Measurements from ENCODE around the gene SPAG9. TPM values are rescaled to one million over a fixed set of nuclear protein-coding genes. Genes with fewer than 3 reads are reported as not detected.
A peak's percentile ranks its signal among the peaks of the same experiment; 100 is the strongest.

The SPAG9 gene
- total RNA-seq, 1 donor from 2014 or later: 72.9 TPM

DNA sequence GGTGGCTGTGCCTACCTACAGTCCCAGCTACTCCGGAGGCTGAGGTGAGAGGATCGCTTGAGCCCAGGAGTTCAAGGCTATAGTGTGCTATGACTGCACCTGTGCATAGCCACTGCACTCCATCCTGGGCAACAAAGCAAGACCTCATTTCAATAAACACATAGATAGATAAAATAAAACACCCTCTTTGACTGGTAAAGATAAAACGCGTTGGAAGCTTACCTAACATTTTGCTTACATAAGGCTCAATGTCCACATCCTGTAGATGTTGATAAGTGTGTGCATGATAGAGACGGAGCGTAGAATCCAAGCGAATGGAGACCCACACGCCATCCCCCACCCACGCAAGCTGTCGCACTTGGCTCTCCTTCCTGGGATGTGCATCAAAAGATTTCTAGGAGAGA, 141.1 kb downstream of the SPAG9 start:
- H3K9me3 Mint-ChIP-seq: no peaks in the 10 kb centered on the region
- H3K4me3 Mint-ChIP-seq: no peak overlapping the region
- peaks cover 25% of the 10 kb centered on the region for H3K36me3 Mint-ChIP-seq
- DNase-seq (ENCODE audit: low spot score in 2 of 2, unreplicated experiment in 2 of 2): no peak
- H3K27ac Mint-ChIP-seq: no peak overlapping the region
- peaks cover 3% of the 10 kb centered on the region for H3K4me1 Mint-ChIP-seq
- H3K27me3 Mint-ChIP-seq (ENCODE audit: low read depth): no peaks in the 10 kb centered on the region
- TF ChIP-seq, protein P1, sequence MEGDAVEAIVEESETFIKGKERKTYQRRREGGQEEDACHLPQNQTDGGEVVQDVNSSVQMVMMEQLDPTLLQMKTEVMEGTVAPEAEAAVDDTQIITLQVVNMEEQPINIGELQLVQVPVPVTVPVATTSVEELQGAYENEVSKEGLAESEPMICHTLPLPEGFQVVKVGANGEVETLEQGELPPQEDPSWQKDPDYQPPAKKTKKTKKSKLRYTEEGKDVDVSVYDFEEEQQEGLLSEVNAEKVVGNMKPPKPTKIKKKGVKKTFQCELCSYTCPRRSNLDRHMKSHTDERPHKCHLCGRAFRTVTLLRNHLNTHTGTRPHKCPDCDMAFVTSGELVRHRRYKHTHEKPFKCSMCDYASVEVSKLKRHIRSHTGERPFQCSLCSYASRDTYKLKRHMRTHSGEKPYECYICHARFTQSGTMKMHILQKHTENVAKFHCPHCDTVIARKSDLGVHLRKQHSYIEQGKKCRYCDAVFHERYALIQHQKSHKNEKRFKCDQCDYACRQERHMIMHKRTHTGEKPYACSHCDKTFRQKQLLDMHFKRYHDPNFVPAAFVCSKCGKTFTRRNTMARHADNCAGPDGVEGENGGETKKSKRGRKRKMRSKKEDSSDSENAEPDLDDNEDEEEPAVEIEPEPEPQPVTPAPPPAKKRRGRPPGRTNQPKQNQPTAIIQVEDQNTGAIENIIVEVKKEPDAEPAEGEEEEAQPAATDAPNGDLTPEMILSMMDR (IDR thresholded peaks at IDR 0.05; ENCODE audit: unreplicated experiment): no peak

DNA sequence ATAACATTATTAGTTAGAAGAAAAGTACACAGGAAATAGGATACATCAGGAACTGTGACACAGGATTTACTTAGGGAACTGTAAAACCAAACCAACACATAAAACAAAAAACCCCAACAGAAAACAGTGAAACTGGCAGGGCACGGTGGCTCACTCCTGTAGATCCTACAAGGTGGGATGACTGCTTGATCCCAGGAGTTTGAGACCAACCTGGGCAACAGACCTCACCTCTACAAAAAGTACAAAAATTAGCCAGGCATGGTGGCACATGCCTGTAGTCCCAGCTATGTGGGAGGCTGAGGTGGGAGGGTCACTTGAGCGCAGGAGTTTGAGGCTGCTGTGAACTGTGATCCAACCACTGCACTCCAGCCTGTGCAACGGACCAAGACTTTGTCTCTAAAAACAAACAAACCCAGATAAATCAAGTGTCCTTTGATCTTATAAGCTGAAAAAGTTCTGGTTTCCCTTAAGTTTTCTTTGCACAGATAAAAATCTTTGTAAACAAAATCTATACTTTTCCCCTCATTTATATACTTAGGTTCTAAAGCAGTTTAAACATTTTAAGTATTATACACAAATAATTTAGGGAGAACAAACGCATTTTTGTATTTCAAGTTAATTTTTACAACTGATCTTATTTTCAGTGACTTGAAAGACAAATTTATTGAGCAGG, 143.0 kb downstream of the SPAG9 start:
- DNase-seq (ENCODE audit: low spot score in 2 of 2, unreplicated experiment in 2 of 2): no peak
- H3K27me3 Mint-ChIP-seq (ENCODE audit: low read depth): no peaks in the 10 kb centered on the region
- peaks cover 3% of the 10 kb centered on the region for H3K4me1 Mint-ChIP-seq
- no peaks in the 10 kb centered on the region for H3K9me3 Mint-ChIP-seq
- TF ChIP-seq, protein P1 (IDR thresholded peaks at IDR 0.05; ENCODE audit: unreplicated experiment): no peak
- peaks cover 31% of the 10 kb centered on the region for H3K36me3 Mint-ChIP-seq
- H3K4me3 Mint-ChIP-seq: no peak overlapping the region
- peak overlapping the region; percentile 72 for H3K27ac Mint-ChIP-seq

GRCh38 chr17:50976951-50977472, 143.7 kb downstream of the SPAG9 start:
- Mint-ChIP-seq H3K9me3 (no peaks in the 10 kb centered on the region), H3K36me3 (peaks cover 31% of the 10 kb centered on the region), H3K4me1 (peaks cover 3% of the 10 kb centered on the region), H3K27me3 (ENCODE audit: low read depth) (no peaks in the 10 kb centered on the region), H3K4me3 (no peak overlapping the region), H3K27ac (peak overlapping the region; percentile 72)
- TF ChIP-seq, protein P1 (IDR thresholded peaks at IDR 0.05; ENCODE audit: unreplicated experiment): no peak
- DNase-seq (ENCODE audit: low spot score in 2 of 2, unreplicated experiment in 2 of 2): no peak

DNA sequence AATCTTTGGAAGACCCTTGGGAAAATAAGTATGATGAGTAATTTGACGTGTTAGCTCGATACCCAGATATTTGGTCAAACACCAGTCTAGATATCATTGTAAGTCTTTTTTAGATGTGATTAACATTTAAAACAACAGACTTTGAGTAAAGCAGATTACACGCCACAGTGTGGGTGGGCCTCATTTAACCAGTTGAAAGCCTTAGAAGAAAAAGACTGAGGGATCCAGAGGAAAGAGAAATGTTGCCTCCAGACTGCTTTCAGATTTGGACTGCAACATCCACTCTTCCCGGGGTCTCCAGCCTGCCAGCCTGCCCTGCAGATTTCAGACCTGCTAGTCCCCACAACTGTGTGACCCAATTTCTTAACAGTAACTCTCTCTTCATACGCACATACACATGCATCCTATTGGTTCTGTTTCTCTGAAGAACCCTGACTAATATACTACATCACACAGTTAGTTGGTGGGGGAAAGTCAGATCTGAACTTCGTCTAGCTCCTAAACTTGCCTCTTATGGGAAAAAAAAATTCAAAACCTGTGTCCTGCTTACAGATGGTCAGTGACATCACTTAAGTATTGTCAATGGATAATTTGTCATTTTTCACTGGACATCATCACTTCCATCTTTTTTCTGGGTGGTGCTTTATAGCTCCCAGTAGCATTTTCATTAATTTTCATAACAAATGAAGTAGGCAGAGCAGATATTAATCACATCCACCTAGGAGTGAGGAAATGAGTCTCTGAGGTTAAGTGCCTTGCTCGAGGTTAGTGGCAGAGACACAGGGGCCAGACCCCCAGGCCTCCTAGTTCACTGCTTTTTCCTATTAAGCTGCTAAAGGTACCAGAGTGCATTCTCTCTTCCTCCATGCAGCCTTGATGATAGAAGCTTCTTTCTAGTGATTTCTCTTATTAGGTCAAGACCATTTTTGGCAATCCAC, 146.8 kb downstream of the SPAG9 start:
- Mint-ChIP-seq H3K27ac (no peak overlapping the region), H3K9me3 (no peaks in the 10 kb centered on the region), H3K4me1 (peaks cover 3% of the 10 kb centered on the region), H3K4me3 (no peak overlapping the region), H3K36me3 (peaks cover 34% of the 10 kb centered on the region), H3K27me3 (ENCODE audit: low read depth) (no peaks in the 10 kb centered on the region)
- no peak for DNase-seq (ENCODE audit: low spot score in 2 of 2, unreplicated experiment in 2 of 2)
- TF ChIP-seq, protein P1 (IDR thresholded peaks at IDR 0.05; ENCODE audit: unreplicated experiment): no peak

DNA sequence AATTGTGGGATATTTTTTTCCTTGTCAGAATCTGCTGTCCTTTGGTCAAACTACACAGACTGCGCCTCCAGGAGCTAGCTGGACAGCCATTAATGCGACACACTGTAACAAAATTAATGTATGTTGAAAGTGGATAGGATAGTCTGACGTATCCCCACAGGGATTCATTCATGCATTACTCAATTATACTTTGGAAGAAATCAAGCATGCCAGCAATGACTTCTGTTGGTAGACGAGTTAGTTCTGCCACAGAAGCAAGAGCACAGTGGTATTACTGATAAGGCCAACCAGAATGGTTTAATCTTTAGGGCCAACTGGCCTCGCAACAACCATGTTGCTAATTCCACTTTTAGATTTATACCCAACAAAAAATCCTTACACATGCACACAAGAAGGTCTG, 148.1 kb downstream of the SPAG9 start:
- no peak overlapping the region for H3K4me3 Mint-ChIP-seq
- H3K4me1 Mint-ChIP-seq: peaks cover 3% of the 10 kb centered on the region
- no peak overlapping the region for H3K27ac Mint-ChIP-seq
- no peaks in the 10 kb centered on the region for H3K9me3 Mint-ChIP-seq
- no peaks in the 10 kb centered on the region for H3K27me3 Mint-ChIP-seq (ENCODE audit: low read depth)
- peaks cover 30% of the 10 kb centered on the region for H3K36me3 Mint-ChIP-seq
- no peak for DNase-seq (ENCODE audit: low spot score in 2 of 2, unreplicated experiment in 2 of 2)
- TF ChIP-seq, protein P1 (IDR thresholded peaks at IDR 0.05; ENCODE audit: unreplicated experiment): no peak

Data from mesothelial cell of epicardium (in vitro differentiated cells).